ENCODE results near the gene LPA. TPM values are rescaled to one million over a fixed set of nuclear protein-coding genes. Genes with fewer than 3 reads are reported as not detected.
A peak's percentile ranks its signal among the peaks of the same experiment; 100 is the strongest.

The LPA gene
- polyA plus RNA-seq, 1 experiment: not detected

DNA sequence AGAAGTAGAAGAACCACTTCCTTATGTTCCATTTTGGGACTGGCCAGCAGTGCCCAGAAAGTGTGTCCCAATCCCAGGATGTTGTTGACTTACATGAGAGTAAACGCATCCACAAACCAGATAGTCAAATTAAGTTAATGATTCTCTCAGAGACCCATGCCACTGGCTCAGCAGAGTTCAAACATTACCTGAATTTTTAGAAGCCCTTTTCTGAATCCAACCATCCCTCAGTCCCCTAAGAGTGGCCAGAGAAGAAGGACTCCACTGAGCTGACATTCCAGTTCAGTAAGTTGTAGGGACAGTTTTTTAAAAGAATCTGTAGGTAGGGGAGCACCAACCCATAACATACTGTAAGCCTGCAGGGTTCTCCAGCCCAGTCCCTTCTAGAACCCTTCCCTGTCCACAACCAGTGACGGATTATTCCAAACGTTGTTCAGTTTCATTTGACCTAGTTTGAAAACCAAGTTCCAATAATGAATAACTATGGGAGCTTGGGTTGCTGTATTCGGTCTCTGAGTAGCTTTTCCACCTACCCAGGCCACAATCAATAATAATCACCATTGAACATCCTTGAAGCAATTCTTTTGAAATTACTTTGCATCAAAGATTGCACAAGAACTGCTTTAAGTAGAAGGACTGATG lies 153.0 kb downstream of the LPA start:
- POLR2A ChIA-PET: no interaction called here
- TF ChIP-seq, protein P1, sequence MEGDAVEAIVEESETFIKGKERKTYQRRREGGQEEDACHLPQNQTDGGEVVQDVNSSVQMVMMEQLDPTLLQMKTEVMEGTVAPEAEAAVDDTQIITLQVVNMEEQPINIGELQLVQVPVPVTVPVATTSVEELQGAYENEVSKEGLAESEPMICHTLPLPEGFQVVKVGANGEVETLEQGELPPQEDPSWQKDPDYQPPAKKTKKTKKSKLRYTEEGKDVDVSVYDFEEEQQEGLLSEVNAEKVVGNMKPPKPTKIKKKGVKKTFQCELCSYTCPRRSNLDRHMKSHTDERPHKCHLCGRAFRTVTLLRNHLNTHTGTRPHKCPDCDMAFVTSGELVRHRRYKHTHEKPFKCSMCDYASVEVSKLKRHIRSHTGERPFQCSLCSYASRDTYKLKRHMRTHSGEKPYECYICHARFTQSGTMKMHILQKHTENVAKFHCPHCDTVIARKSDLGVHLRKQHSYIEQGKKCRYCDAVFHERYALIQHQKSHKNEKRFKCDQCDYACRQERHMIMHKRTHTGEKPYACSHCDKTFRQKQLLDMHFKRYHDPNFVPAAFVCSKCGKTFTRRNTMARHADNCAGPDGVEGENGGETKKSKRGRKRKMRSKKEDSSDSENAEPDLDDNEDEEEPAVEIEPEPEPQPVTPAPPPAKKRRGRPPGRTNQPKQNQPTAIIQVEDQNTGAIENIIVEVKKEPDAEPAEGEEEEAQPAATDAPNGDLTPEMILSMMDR (IDR thresholded peaks at IDR 0.05; ENCODE audit: low read depth, low read length): no peak

DNA sequence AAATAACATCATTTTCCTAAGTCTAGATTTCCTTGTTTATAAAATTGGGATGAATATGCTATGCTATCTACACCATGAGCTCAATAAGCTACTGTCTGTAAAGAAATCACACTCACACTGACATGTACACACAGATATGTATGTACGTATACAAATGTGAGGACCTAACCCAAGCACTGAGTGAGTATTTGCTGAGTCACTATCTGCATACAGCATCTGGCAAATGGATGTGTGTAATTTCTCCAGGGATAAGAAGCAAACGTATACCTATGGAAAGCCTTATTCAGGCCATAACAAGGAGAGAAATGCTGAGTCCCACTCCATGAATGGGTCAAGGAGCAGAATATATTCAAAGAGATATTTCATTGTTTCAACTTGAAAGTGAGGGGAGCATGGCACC lies 153.9 kb downstream of the LPA start:
- Histone ChIP-seq H3K27ac (ENCODE audit: low read depth, low read length) (no peak overlapping the region), H3K27me3 (ENCODE audit: control insufficient read depth, insufficient read depth, low read length) (no peaks in the 10 kb centered on the region), H3K9me3 (ENCODE audit: control insufficient read depth, insufficient read depth, low read length) (0 out of 2 replicates have a peak, but pooled peaks cover 3% of the 10 kb centered on the region), H3K4me3 (ENCODE audit: low read depth, low read length) (no peak overlapping the region)
- peak; percentile 29 for DNase-seq (ENCODE audit: low read depth, low spot score)
- TF ChIP-seq, protein P1 (IDR thresholded peaks at IDR 0.05; ENCODE audit: low read depth, low read length): no peak
- ChIA-PET CTCF (interaction anchor here (1.0 to 5.0 kb wide), 2 partner anchors 9 to 24 kb away, joined by 3 to 57 read pairs; no protein-coding TSS in a partner anchor), POLR2A (no interaction called here)

More for the DNA sequence above, 153.0 kb downstream of the LPA start:
- H3K27ac ChIP-seq (ENCODE audit: low read depth, low read length): no peak overlapping the region
- H3K4me3 ChIP-seq (ENCODE audit: low read depth, low read length): no peak overlapping the region
- H3K9me3 ChIP-seq (ENCODE audit: control insufficient read depth, insufficient read depth, low read length): 0 out of 2 replicates have a peak, but pooled peaks cover 3% of the 10 kb centered on the region
- CTCF ChIA-PET: interaction anchor here (5.0 kb wide), 1 partner anchor 9 kb away, joined by 57 read pairs; no protein-coding TSS in a partner anchor
- no peak for DNase-seq (ENCODE audit: low read depth, low spot score)
- H3K27me3 ChIP-seq (ENCODE audit: control insufficient read depth, insufficient read depth, low read length): no peaks in the 10 kb centered on the region

DNA sequence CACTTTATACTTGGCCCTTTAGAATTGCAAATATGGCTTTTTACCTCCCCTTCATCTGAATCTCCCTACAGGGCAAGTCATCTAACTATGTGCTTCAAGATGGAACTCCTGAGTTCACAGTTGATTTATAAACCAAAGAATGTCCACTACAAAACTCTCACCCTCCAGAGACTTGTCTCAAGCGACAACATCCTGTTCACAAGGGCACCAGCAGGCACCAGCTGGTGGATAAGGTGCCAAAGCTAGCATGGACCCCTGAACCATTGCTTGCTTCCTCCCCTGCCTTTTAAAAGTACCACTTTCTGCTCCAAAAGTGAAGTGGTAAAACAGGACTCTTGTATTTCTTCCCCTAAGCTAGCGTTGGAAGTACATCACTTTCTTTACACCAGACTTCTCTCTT lies 154.5 kb downstream of the LPA start:
- CTCF ChIA-PET: interaction anchor here (1.0 to 5.0 kb wide), 2 partner anchors 10 to 24 kb away, joined by 3 to 57 read pairs; no protein-coding TSS in a partner anchor
- 0 out of 2 replicates have a peak, but pooled peaks cover 3% of the 10 kb centered on the region for H3K9me3 ChIP-seq (ENCODE audit: control insufficient read depth, insufficient read depth, low read length)
- POLR2A ChIA-PET: no interaction called here
- DNase-seq (ENCODE audit: low read depth, low spot score): no peak
- no peak overlapping the region for H3K27ac ChIP-seq (ENCODE audit: low read depth, low read length)
- no peaks in the 10 kb centered on the region for H3K27me3 ChIP-seq (ENCODE audit: control insufficient read depth, insufficient read depth, low read length)
- TF ChIP-seq, protein P1 (IDR thresholded peaks at IDR 0.05; ENCODE audit: low read depth, low read length): no peak
- H3K4me3 ChIP-seq (ENCODE audit: low read depth, low read length): no peak overlapping the region

DNA sequence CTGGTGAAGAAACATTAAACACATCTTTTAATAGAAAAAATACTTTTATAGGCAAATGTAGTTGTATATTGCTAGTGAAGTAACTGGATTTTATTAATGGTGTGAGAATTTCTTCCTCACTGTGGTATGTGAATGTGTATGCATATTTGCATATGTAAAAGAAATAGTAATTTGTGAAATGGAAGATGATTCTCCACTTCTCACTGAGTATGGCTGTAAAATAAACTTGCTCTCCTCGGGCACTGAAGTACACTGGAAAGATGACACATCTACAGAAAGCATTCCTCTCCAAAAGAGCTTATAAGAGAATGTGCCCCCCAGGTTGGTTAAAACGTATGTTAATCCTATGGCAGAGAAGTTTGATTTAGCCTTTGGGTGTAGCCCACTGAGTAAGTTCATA lies 155.5 kb downstream of the LPA start:
- H3K27ac ChIP-seq (ENCODE audit: low read depth, low read length): no peak overlapping the region
- no peaks in the 10 kb centered on the region for H3K27me3 ChIP-seq (ENCODE audit: control insufficient read depth, insufficient read depth, low read length)
- CTCF ChIA-PET: interaction anchor here (5.0 kb wide), 1 partner anchor 11 kb away, joined by 57 read pairs; no protein-coding TSS in a partner anchor
- DNase-seq (ENCODE audit: low read depth, low spot score): no peak
- POLR2A ChIA-PET: no interaction called here
- 0 out of 2 replicates have a peak, but pooled peaks cover under 1% of the 10 kb centered on the region for H3K9me3 ChIP-seq (ENCODE audit: control insufficient read depth, insufficient read depth, low read length)
- TF ChIP-seq, protein P1 (IDR thresholded peaks at IDR 0.05; ENCODE audit: low read depth, low read length): no peak
- no peak overlapping the region for H3K4me3 ChIP-seq (ENCODE audit: low read depth, low read length)

DNA sequence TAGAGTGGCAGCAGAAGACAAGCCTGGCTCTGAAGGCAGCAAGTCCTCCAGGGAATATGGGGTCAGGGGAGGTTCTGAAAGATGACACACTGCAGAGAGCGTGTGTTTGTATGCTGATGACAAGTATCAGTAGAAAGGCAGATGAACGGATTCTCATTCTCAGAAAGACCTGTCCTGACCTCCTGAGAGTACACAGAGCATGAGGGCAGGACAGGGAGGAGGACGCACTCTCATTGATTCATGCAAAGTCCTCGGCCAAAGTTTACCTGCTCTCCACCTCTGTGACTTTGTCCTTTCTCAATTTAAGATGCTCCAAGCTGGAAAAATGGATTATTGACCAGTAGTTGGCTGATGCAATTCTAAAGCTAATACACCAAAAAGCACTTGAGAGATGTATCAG lies 156.7 kb downstream of the LPA start:
- TF ChIP-seq, protein P1 (IDR thresholded peaks at IDR 0.05; ENCODE audit: low read depth, low read length): no peak
- POLR2A ChIA-PET: no interaction called here
- Histone ChIP-seq H3K27ac (ENCODE audit: low read depth, low read length) (no peak overlapping the region), H3K9me3 (ENCODE audit: control insufficient read depth, insufficient read depth, low read length) (no peaks in the 10 kb centered on the region), H3K4me3 (ENCODE audit: low read depth, low read length) (no peak overlapping the region), H3K27me3 (ENCODE audit: control insufficient read depth, insufficient read depth, low read length) (no peaks in the 10 kb centered on the region)
- no peak for DNase-seq (ENCODE audit: low read depth, low spot score)
- CTCF ChIA-PET: interaction anchor here (5.0 kb wide), 1 partner anchor 12 kb away, joined by 57 read pairs; no protein-coding TSS in a partner anchor

Measured in AG04450 (cell line).